Head of caudate nucleus (tissue), 42 donors: ENCODE data around the gene RECK.
"Not testable (repeated sequence)": the region's sequence is repeated elsewhere in the genome, so short reads cannot be mapped to it uniquely, and the experiment has no call there.

ENCODE experiments used
- DNase-seq, 42 donors: peaks; one replicate each; pipeline versions ENCODE4 v3.0.0 to v3.0.0-alpha.2; 2020 to 2021; ENCODE audit warnings: mixed read lengths in 7 of 42
- intact Hi-C: fragments of 100-400 bp; cut with DNase I; formaldehyde crosslinking; loops from one replicate; pipeline ENCODE4 v1.15.0; 2022

The RECK gene

DNA sequence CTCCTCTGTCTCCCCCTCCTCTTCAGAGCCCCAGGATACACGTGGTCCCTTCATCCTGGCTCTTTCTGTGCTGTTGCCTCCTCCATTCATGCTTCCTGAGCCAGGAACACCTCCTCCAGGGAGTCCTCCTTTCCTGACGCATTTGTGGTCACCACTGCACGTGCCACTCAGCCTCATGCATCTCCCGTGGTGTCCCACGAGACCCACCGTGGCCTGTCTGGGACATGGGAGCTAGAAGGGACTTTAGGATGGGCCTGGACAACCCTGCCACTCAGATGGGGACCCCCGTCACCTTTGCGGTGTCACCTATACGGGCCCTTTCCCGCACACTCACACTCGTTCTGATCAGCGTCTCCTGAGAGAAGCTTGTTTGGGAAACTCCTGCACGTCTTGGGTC is 106.5 kb downstream of the RECK start:
- intact Hi-C loops: no loop called here
- DNase-seq: no peak

DNA sequence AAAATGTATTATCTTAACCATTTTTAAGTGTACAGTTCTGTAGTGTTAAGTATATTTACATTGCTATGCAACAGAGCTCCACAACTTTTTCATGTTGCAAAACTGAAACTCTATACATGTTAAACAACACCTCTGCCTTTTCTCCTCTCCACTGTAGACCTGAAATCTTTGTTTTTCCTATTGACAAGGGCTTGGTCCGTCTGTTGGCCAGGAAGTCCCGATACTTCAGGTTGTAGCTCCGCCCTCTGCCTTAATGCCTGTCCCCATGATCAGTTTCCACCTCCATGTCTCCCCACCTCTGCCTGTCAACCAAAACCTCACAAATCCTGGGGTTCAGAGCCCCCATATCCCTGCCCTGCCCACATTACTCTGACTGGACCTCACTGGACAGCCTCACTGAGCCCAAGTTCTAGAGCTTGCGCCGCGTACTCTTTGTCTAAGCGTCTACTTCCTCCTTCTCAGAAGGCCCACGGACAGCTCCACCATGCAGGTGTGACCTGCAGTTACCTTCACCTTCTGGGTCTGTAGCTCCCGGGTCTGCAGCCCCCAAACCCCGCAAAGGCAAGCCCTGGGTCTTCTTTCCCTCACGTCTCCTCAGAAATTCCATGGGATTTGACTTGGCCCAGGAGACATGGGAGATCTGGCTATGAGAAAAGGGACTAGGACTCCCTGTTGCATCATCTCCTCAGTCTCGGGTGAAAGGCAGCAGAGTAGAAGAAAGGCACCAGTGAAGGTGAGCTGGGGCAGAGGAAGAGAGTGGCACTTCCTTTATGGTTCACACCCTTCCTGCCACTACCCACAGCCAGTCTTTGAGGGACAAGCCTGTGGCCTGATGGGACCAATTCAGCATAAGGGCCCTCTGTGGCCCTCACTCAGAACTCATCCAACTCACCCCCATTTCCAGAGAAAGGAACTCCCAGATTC is 107.9 kb downstream of the RECK start:
- intact Hi-C loops: no loop called here
- no peak for DNase-seq

DNA sequence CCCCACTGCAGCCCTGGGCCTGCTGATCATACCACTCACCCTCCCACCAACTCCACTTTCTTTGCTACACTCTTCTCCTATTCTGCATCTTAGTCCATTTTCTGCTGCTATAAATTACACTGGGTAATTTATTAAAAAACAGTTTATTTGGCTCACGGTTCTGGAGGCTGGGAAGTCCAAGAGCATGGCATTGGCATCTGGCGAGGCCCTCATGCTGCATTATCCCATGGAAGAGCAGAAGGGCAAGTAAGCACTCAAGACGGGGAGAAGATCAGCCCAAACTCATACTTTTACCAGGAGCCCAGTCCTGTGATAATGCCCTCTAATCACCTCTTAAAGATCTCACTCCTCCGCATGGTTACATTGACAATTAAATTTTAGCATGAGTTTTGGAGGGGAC is 109.3 kb downstream of the RECK start:
- intact Hi-C loops: no loop called here
- DNase-seq: no peak

- no peak for DNase-seq
- intact Hi-C loops: no loop called here
These were observed 109.9 kb downstream of the RECK start for GRCh38 chr9:36146651-36147050.

DNA sequence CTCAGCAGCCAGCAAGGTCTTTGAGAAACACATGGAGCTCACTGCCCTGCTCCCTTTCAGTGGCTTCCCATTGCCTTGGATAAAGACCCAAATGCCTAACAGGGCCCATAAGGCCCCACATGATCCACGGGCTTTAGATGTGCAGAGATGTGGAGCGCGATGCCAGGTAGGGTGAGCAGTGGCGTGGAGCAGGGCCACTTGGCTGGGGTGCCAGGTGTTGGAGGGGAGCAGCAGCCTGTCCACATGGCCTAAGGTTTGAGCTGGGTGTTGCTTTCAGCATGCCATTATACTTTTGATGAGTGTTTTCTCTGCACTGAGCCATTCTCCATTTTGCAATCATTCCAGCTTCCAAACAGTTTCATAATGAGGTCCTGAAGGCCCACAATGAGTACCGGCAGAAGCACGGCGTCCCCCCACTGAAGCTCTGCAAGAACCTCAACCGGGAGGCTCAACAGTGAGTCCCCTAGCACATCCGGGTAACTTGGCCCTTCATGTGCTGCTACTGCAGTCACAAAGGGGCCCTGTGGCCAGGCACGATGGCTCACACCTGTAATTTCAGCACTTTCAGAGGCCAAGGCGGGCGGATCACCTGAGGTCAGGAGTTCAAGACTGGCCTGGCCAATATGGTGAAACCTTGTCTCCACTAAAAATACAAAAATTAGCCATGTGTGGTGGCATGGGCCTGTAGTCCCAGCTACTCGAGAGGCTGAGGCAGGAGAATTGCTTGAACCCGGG is 110.9 kb downstream of the RECK start:
- no peak for DNase-seq
- intact Hi-C loops: no loop called here

GRCh38 chr9:36148311-36149051 is 111.8 kb downstream of the RECK start:
- intact Hi-C loops: no loop called here
- peak; percentile 89 to 100 (median 97) for DNase-seq

DNA sequence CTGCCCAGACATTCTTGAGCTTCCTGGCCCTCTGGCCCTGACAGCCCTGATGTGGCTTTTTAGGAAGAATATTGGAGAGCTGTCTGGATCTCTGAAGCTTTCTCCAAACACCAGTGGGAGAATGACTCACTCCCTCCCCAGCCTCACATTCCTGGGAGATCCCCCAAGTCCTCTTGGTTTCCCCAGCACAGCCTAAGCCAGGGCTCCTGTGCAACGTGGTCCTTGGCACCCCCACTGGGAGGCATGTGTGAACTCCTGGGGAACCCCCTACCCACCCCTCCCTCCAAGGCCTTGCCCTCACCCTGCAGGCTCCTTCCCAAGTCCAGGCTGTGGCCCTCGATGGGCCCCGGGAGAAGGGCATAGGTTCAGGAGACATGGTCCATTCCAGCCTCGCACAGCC is 112.5 kb downstream of the RECK start:
- DNase-seq: peak in 5 of 42 donors; percentile 36 to 61 (median 49)

DNA sequence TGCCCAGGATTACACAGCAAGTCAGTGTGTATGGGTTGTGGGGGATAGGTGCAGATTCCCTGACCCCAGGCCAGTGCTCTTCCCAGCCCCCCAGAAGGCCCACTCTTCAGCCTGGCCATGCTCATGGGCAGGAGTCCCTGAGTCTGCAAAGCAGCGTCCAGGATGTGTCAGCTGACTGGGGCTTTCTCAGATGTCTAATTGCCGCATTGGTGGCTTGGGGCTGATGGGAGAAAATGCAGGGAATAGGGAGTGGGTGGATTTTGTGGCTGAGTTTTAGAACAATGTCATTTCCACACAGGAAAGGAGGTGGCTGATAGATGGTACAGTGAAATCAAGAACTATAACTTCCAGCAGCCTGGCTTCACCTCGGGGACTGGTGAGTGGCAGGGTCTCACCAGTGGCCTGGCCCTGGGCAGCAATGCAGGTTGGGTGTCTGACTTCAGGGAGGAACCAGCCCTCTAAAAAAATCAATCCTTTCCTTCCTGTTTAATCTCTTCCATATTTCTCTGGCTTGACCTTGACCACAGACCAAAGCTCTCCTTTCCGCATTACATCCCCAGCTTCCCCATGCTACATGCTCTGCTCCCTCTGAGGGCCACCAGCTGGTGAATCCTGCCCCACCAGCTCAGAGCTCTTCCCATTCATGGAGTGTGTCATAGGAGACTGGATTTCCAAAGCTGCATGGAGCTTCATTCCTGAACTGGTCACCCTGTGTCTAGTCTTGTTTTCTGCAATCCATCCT is 114.0 kb downstream of the RECK start:
- peak in 4 of 42 donors; percentile 25 to 62 (median 37) for DNase-seq
- intact Hi-C loops: no loop called here

More for the DNA sequence above, 112.5 kb downstream of the RECK start:
- intact Hi-C loops: no loop called here

DNA sequence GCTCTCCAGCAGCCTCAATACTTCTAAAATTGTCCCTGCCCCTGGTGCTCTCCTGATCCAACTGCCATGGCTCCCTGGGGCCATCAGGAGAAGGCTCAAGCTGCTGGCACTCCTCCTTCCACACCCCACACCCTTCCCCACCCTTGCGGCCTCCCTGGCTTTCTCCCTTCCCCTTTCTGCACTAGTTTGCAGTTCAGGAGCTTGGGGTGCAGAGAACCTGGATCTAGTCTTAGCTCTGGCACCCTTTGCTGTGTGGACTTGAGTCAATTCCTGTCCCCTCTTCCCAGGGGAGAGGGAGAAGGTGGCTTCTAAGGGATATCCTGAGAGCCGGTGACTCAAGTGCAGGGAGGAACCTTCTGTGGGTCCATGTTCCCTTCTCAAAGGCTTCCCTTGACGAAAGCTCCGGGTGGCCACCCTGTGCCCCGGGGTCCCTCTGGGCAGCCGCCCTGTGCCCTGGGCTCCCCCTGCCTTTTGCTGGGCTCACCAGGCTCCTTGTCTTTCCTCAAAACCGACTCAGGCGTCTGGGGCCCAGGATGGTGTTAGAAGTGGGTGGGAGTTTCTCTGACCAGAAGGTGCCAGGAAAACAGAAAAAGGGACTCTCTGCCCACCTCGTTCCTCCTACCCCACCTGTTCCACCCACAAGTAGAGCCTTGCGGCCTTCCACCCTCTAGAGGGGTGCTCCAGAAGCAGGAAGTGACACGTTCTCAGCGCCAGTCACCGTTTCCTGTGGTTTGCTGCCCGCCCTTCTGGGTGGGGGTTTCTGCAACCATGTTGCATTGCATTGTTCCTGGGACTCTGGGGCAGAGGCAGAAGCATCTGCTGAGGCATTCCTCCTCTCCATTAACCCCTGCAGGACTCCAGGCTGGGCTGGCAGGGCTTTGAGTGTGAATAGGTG is 114.8 kb downstream of the RECK start:
- intact Hi-C loops: no loop called here
- DNase-seq: peak in 6 of 42 donors; percentile 22 to 60 (median 42)

GRCh38 chr9:36152741-36153438 is 116.2 kb downstream of the RECK start:
- DNase-seq: no peak
- intact Hi-C loops: no loop called here

DNA sequence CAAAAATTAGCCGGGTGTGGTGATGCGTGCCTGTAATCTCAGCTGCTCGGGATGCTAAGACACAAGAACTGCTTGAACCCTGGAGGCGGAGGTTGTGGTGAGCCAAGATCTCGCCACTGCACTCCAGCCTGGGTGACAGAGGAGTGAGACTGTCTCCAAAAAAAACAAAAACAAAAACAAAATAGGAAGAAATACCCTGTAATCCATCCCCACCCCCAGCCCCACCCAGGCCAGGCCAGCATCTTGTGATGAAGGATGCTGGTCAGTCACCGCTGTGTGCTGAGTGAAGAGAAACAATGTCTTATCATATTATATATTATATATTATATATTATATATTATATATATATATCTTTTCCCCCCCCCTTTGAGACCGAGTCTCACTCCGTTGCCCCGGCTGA is 117.0 kb downstream of the RECK start:
- intact Hi-C loops: no loop called here
- no peak for DNase-seq

DNA sequence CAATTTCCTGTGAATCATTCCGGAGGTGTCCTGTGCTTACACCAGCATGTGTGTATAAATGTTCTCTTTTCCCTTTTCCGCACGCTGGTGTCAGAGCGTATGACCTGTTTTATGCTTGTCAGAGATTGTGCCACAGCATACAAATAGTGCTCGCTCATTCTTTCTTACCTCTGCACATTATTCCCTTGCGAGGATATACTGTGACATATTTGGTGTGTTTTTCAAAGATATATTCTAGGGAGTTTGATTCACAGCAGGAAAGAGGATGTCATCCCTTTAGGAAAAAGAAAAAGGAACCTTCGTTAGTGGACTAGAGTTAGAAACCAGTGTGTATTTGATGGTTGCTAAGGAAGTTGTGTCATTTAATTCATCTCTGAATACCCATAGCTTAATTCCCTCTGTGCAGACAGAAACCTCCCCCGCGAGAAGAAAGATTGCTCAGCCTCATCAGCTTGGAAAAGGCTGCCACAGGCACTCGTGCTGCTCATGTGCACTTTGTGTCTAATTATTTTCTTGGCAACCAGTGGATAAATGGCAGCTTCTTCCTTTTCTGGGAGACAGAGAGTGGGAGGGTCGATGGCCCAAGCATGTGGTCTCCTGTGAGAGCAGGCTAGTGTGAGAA is 117.7 kb downstream of the RECK start:
- intact Hi-C loops: no loop called here
- DNase-seq: peak in 39 of 42 donors; percentile 31 to 87 (median 64)

GRCh38 chr9:36156116-36156515 is 119.4 kb downstream of the RECK start:
- intact Hi-C loops: no loop called here
- no peak for DNase-seq

DNA sequence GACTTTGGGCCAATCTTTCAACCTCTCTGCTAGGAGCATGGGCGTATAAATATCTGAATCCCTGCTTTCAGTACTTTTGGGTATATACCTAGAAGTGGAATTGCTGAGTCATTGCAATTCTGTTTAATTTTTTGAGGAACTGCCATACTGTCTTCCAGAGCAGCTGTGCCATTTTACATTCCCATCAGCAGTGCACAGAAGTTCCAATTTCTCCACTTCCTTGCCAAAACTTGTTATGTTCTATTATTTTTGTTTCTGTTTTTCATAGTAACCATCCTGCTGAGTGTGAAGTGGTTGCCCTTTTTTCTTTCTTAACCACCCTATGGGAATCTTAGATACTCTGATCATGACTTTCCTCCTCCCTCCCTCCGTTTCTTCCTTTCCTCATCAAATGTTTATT is 121.4 kb downstream of the RECK start:
- intact Hi-C loops: no loop called here
- no peak for DNase-seq

GRCh38 chr9:36158917-36159316 is 122.2 kb downstream of the RECK start:
- DNase-seq: no peak
- intact Hi-C loops: no loop called here

GRCh38 chr9:36159509-36159908 is 122.8 kb downstream of the RECK start:
- DNase-seq: not testable (repeated sequence)

DNA sequence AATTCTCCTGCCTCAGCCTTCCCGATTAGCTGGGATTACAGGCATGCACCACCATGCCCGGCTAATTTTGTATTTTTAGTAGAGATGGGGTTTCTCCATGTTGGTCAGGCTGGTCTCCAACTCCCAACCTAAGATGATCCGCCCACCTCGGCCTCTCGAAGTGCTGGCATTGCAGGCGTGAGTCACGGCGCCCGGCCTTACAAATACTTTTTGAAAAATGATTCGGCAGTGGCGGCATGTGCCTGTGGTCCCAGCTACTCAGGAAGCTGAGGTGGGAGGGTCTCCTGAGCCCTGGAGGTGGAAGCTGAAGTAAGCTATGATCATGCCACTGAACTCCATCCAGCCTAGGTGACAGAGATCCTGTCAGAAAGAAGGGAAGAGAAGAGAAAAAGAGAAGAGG is 123.4 kb downstream of the RECK start:
- DNase-seq: not testable (repeated sequence)

More at GRCh38 chr9:36159509-36159908, 122.8 kb downstream of the RECK start:
- intact Hi-C loops: not testable (repeated sequence)

More for the DNA sequence above, 123.4 kb downstream of the RECK start:
- intact Hi-C loops: loop anchor here (10.0 kb wide), 1 partner anchor 125 kb away; the partner anchor contains the start of gene RECK
